Ishikawa (cell line): ENCODE data around the gene SLC16A6.

Source experiments
- CEBPB ChIP-seq: IDR thresholded peaks from 2 replicates; pipeline ENCODE4 v1.6.1; 2012
- EGR1 ChIP-seq: IDR thresholded peaks from 2 replicates; pipeline ENCODE4 v1.6.1; 2012
- MAX ChIP-seq: IDR thresholded peaks from 2 replicates; pipeline ENCODE4 v1.6.1; 2012
- RAD21 ChIP-seq: IDR thresholded peaks from 2 replicates; pipeline ENCODE4 v1.6.1; 2012; ENCODE audit warnings: low read depth
- ZBTB7A ChIP-seq: IDR thresholded peaks from 2 replicates; pipeline ENCODE4 v1.6.1; 2012; ENCODE audit warnings: low read depth

GRCh38 chr17:68305142-68305541 is 14.2 kb upstream of the SLC16A6 start:
- TF ChIP-seq ZBTB7A (no peak), RAD21 (no peak), EGR1 (no peak), CEBPB (no peak), MAX (no peak)
